HG03521 (cell line): Measurements from ENCODE around the gene IGSF9B.

ENCODE experiments used
- ATAC-seq: cut with Tn5 transposase; IDR thresholded peaks from one replicate; pipeline ENCODE4 v1.9.1; 2021; ENCODE audit warnings: mild to moderate bottlenecking, moderate library complexity; ENCODE audit not compliant: unreplicated experiment

IGSF9B gene

DNA sequence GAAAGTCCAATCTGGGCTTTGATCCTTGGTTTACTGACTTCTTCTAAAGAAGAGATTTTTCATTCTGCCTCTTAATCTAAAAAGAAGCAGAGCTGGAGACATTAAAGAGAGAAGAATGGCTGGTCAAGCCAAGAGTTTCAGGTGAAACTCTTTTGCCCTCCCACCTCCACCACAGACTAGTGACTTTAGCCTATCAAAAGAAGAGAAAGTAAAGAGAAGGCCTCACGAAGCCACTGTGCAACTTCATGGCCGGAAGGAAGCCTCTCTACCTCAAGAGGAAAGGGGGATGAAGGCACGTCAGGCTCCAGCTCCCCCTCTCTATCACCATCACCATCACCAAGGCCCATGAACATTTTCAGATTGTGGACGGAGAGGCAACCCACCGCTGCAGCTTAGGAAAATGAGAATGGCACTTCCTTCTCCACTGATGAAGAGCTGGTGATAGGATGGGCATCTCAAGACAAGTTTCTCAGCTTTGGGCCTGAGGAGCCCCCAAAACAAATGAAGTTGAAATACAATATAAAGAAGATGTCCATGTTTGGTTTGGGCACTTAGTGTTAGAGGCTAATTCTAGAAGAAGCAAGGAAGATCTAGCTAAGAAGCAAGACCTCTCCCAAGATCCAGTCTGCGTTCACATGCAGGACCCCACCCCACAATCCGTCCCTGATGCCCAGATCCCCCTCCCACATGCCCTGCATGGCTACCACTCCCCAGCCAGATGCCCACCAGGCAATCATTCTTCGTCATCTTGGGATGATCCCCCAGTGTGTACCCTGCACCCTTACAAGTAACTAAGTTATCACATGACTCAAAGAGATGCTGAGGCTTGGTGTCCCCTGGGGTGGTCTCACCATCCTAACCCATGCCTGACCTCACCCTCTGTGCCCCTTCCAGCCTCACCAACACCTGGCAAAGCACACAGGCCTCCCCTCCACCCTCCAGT, 52.6 kb downstream of the IGSF9B start:
- no peak for ATAC-seq

- no peak for ATAC-seq
These were observed 53.7 kb downstream of the IGSF9B start for GRCh38 chr11:133903056-133903455.

GRCh38 chr11:133902506-133902905, 54.3 kb downstream of the IGSF9B start:
- ATAC-seq = no peak

GRCh38 chr11:133901999-133902398, 54.8 kb downstream of the IGSF9B start:
- no peak for ATAC-seq

GRCh38 chr11:133901316-133901715, 55.5 kb downstream of the IGSF9B start:
- no peak for ATAC-seq

DNA sequence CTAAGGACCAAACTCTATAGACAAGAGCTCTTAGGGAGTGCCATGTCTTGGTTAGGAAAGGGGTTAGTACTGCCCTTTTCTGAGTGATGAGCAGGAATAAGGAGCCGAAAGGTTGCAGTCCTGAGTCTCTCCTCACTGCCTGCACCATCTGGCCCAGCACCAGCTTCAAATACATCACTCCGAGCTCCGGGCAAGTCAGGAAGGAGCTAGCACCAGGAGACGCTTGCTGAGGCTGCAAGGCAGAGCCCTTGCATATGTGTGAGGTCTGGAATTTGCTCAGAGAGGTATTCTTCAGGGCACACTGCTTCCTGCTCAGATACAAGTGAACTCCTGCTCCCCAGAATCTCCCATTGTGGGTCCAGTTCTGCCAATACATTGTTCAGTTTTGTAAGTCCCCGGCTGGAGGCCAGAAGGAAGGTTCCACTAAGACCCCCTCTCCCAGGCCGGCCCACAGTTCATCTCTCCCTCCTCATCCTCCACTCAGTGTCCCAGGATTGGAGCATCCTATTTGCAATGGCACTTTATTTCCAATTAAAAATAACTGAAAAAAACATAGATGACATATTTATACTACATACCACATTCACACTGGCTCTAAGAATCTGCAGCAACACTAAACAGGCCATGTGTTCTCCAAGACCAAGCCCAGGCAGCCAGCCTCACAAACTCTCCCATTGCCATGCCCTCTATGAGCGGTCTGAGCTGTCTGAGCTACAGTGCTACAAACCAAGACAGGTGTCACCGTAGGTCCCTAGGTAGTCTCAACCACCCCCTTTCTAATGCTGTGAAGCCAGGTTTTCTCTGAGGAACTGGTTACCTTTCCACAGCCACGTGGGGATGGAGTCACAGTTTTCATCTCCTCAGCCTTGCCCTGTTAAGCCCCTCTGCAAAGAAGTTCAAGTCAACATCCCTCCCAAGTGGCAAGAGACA, 56.3 kb downstream of the IGSF9B start:
- ATAC-seq = no peak

DNA sequence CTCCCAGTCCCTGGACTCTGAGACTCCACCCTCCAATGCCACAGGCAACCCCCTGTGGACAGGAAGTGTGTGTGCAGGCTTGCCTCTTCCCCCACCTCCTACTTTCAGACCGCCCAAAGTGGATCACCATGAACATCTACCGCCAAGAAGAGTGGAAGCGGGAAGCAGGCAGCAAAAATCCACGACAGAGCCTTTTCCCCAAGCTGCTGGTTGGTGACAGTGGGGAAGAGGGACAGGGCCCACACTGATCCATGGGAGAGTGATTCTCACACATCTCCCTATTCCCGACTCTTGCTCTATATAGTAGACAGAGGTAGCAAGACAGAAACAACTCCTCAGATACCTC, 58.0 kb downstream of the IGSF9B start:
- no peak for ATAC-seq

DNA sequence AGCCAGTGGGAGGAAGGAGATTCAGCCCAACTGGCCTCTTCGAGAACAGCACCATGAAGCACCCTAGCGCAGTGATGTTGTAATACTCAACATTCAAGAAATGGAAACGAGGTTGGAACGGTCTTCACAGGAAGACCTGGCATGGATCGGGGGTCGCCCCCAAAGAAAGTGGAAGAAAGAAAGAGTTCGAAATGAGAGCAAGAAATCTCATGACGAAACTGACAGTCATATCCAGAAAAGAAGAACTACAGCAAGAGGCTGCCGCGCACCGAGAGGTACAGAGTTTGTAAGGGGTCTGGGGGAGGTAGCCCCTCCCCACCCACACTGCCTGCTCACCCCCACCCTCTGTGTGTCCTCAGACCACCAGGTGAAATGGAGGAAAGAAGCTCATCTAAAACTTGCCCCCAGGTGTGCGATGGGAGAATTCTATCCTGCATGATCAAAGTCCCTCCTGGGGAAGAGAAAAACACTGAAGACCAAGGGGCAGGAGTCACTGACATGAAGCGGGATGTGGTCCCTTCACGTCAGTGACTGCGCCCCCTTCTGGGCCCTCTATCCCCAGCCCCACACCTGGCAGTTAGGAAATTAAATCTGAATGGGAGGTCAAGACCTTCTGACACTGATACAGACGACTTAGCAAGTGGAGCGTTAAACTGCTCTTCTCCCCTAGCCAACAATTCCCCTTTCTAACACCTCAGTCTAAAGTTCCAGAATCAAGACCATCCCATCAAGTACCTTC, 58.6 kb downstream of the IGSF9B start:
- no peak for ATAC-seq

GRCh38 chr11:133897331-133897650, 59.5 kb downstream of the IGSF9B start:
- no peak for ATAC-seq

GRCh38 chr11:133896642-133897330, 60.0 kb downstream of the IGSF9B start:
- no peak for ATAC-seq

GRCh38 chr11:133896028-133896427, 60.7 kb downstream of the IGSF9B start:
- ATAC-seq = no peak

- no peak for ATAC-seq
These were observed 61.2 kb downstream of the IGSF9B start for GRCh38 chr11:133895551-133895950.

GRCh38 chr11:133895061-133895479, 61.7 kb downstream of the IGSF9B start:
- ATAC-seq = no peak

GRCh38 chr11:133893381-133893780, 63.4 kb downstream of the IGSF9B start:
- no peak for ATAC-seq

- no peak for ATAC-seq
These were observed 64.0 kb downstream of the IGSF9B start for GRCh38 chr11:133892584-133893380.

- ATAC-seq = no peak
These were observed 64.6 kb downstream of the IGSF9B start for GRCh38 chr11:133892126-133892525.

GRCh38 chr11:133889893-133890292, 66.9 kb downstream of the IGSF9B start:
- ATAC-seq = no peak

DNA sequence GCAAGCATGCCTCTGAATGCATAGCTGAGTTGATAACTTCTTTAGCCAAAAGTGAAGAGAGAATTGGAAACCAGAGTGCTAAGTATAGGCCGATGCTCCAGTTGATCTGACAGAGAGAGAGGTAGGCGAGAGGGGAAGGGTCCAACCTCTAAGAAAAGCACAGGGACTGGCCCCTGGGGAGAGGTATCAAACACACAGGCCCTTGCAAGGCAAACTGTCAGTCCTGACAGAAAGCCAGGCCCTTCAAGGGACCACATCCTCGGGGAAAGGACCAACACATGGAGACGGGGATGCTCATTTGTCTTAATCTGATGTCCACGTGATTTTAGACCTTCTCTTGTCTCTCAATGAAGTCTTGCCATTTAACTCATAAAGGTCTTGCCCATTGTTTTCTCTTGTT, 67.6 kb downstream of the IGSF9B start:
- ATAC-seq = no peak

- no peak for ATAC-seq
These were observed 69.0 kb downstream of the IGSF9B start for GRCh38 chr11:133887692-133888332.
